ENCODE data around the gene MICALL1. TPM values are rescaled to one million over a fixed set of nuclear protein-coding genes. Genes with fewer than 3 reads are reported as not detected.

Gene MICALL1
- total and polyA plus RNA-seq, 2 of the 13 experiments (the other 11 are each of a cell fraction or from before 2014, with no cell fraction given): 7.6 to 10.6 TPM

- TF ChIP-seq ZNF501 (CRISPR knock-in tag; IDR thresholded peaks at IDR 0.05) (no peak), ISL2 (CRISPR knock-in tag; IDR thresholded peaks at IDR 0.05) (0 out of 2 replicates have a peak, but pooled peaks have one; percentile 4), ZNF343 (CRISPR knock-in tag; IDR thresholded peaks at IDR 0.05) (no peak), CERS6 (CRISPR knock-in tag; IDR thresholded peaks at IDR 0.05) (no peak), ZNF280B (CRISPR knock-in tag; IDR thresholded peaks at IDR 0.05; ENCODE audit: borderline replicate concordance) (no peak), TEAD2 (CRISPR knock-in tag; IDR thresholded peaks at IDR 0.05) (no peak), TRIM24 (CRISPR knock-in tag; IDR thresholded peaks at IDR 0.05) (no peak), SMAD9 (CRISPR knock-in tag; IDR thresholded peaks at IDR 0.05) (no peak), NAIF1 (CRISPR knock-in tag; IDR thresholded peaks at IDR 0.05; ENCODE audit: borderline replicate concordance) (no peak), HNF4A (CRISPR knock-in tag; IDR thresholded peaks at IDR 0.05) (no peak), ATF4 (CRISPR knock-in tag; IDR thresholded peaks at IDR 0.05) (0 out of 4 replicates have a peak, but pooled peaks of 1 of the 2 experiments have one; percentile 14), BCL6 (CRISPR knock-in tag; IDR thresholded peaks at IDR 0.05) (peak; percentile 88), SPEN (CRISPR knock-in tag; IDR thresholded peaks at IDR 0.05; ENCODE audit: low read depth) (peak; percentile 33; the same call in 1 of the 2 replicates), FOXC1 (CRISPR knock-in tag; IDR thresholded peaks at IDR 0.05; ENCODE audit: borderline replicate concordance) (no peak), ZNF749 (CRISPR knock-in tag; IDR thresholded peaks at IDR 0.05; ENCODE audit: borderline replicate concordance) (no peak), CHD4 (IDR thresholded peaks at IDR 0.05; ENCODE audit: borderline replicate concordance, low read length) (no peak), ARID5B (CRISPR knock-in tag; IDR thresholded peaks at IDR 0.05) (peak; percentile 71), IKZF1 (IDR thresholded peaks at IDR 0.05) (no peak), LBX2 (CRISPR knock-in tag; IDR thresholded peaks at IDR 0.05; ENCODE audit: borderline replicate concordance) (no peak), DBP (CRISPR knock-in tag; IDR thresholded peaks at IDR 0.05; ENCODE audit: not compliant biosample characterization) (no peak), KLF9 (CRISPR knock-in tag; IDR thresholded peaks at IDR 0.05; ENCODE audit: low read depth) (no peak), HDAC6 (IDR thresholded peaks at IDR 0.05; ENCODE audit: low read depth, low read length) (no peak), NBN (conservative IDR thresholded peaks at IDR 0.05) (no peak)
Observed at GRCh38 chr22:37896181-37896592, 9.9 kb upstream of the MICALL1 start (continued).
